CD4-positive, alpha-beta T cell treated with Interleukin-12 subunit alpha and Interleukin-12 subunit beta, for 1 hour (primary cell): ENCODE results near the gene CASP1.
"Not testable (repeated sequence)": the region's sequence is repeated elsewhere in the genome, so short reads cannot be mapped to it uniquely, and the experiment has no call there.

Experiments used
- DNase-seq: peaks from one replicate; pipeline ENCODE4 v3.0.0-alpha.2; 2020

CASP1 gene

GRCh38 chr11:105045676-105046296 is 10.8 kb upstream of the CASP1 start:
- no peak for DNase-seq

DNA sequence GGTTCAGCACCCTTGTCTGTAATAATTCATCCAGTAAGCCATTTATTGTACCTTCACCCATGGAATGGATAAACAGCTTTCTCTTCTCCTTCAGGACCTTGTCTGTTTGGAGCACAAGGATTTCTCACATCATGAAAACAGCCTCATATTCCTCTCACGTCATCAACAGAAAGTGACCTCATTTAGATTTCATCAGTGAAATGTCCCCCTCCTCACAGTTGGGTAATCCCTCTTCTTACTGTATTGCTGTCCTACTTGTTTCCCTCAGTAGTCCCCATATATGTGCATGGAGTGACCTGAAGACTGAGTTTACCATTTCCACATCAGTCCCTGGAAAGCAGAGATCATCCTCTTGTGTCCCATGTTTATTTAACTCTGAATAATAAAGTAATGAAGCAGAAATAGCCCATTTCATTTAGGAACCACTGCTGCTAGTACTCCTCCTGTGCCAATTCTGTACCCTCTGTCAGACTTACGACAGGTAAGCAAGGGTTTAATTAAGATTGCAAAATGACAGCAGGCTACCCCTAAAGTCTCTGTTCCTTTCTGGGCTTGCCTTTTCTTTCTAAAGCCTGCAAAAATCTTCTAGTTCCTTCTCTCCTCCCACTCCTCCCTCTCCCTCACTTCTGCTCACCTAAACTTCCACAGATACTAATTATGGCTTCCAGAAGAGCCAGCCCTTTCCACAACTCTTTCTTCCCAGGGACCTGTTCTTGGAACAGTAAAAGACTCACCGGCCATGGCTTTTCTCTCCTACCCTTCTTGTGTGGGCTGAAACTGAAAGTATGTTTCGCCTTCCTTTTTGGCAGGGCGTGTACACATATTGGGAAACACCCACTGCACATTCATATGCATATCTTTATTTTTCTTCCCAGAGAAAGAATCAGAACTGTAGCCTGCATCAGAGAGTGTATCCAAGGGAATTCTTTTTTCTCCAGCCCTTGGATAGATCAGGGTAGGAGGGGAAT is 9.9 kb upstream of the CASP1 start, which contains the start of gene CARD16:
CARD16 (minus strand) TSS at position 779 of the 968 bp plus-strand sequence; CDS start at position 741, 38 bp downstream.
- peak; percentile 62 for DNase-seq

DNA sequence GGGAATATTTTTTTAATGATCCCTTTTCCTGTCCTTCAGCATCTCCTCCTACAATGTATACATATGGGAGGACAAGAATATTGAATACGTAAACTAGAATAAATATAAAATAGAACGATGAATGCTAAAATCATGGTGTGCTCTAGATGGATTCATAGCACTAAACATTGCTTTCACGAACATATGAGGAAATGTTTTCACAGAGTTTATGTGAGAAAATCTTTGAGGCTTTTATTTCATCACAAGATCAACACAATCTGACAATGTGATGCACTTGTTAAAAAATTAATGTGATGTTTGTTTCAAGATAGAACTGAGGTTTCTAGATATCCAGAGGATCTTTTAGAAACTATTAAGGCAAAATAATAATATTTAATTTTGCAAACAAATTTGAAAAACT is 7.2 kb upstream of the CASP1 start:
- DNase-seq, result no peak

DNA sequence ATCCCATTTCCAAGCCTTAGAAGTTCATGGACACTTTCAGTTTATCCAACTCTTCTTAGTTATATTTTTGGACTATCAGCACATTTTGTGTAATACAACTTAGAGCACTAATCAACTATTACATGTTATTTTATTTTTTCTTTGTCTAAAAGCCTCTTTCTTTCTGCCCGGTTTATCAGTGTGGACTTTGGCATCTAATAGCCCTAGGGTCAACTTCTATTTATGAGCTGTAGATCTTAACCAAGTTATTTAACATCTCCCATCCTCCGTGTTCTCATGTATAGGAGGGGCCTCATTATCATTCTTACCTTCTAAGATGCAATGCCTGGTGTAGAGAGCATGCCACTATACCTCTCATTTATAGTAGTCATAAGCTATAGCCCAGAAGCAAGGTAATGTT is 5.8 kb upstream of the CASP1 start:
- DNase-seq, result no peak

DNA sequence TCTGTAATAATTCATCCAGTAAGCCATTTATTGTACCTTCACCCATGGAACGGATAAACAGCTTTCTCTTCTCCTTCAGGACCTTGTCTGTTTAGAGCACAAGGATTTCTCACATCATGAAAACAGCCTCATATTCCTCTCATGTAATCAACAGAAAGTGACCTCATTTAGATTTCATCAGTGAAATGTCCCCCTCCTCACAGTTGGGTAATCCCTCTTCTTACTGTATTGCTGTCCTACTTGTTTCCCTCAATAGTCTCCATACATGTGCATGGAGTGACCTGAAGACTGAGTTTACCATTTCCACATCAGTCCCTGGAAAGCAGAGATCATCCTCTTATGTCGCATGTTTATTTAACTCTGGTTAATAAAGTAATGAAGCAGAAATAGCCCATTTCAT is 556 bp downstream of the CASP1 start:
- DNase-seq, result not testable (repeated sequence)

GRCh38 chr11:105033781-105034180 is 1.2 kb downstream of the CASP1 start:
- peak; percentile 20 for DNase-seq

- peak; percentile 16 for DNase-seq
Observed at GRCh38 chr11:105033343-105033742, 1.6 kb downstream of the CASP1 start.

DNA sequence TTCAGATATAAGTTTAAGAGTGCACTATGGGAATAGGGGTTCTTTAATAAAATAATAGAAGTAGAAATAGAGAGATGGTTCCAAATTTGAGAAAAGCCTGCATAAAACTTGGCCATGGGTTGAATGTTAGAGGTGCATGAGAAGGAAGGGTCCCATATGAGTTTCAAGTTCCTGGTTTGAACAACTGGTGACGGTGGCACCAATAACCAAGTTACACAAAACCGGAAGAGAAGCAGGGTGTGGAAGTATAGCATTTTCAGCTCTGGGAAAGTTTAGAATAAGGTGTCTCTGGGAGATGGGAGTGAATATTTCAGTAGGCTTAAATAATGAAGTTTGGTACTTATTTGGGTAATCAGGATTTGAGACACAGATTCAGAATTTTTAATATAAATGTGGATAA is 2.4 kb downstream of the CASP1 start:
- DNase-seq, result no peak

DNA sequence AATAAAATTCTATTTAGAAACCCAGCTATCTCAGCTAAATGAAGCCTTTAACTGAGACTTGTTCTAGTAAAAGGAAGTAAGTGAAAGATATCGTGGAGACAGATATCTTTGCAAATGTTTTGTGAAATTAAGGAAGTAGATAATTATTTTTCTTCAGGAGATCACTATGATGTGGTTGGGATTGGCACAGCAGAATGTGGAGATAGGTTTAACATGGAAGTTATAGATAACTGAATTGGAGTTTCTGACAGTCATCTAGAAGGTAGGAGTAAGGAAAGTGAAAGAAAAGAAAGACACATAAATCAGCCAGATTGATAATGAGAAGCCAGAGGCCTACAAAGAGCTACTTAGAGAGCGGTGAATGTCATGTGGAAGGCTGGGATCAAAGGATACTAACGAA is 7.3 kb downstream of the CASP1 start:
- no peak for DNase-seq

GRCh38 chr11:105024394-105024793 is 10.6 kb downstream of the CASP1 start:
- DNase-seq, result no peak

- DNase-seq, result no peak
Observed at GRCh38 chr11:105023003-105023402, 11.9 kb downstream of the CASP1 start, which contains the start of gene CASP5. TSS of gene CASP5 (minus strand) at chr11:105023168. CDS start at chr11:105023136, 32 bp downstream.

DNA sequence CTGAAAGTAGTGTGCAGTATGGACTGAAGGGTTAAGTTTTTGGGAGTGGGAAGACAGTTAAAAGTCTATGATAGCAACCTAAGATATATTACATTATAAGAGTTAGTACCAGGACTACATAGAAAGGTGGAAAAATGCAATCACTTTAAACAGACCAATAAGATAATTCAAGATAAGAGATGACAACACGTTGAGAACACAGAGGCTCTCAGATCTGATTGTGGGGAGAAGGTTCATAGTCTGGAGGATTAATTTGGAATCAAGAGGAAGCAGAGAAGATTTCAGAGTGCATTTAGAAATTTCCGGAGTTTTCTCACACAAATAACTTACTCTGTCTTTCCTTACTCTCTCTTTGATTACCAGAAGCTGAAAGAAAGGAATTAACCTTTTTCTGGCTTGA is 12.4 kb downstream of the CASP1 start:
- DNase-seq, result no peak

- DNase-seq, result no peak
Observed at GRCh38 chr11:105007463-105007862, 27.5 kb downstream of the CASP1 start.

- DNase-seq, result no peak
Observed at GRCh38 chr11:105005451-105005845, 29.5 kb downstream of the CASP1 start.

DNA sequence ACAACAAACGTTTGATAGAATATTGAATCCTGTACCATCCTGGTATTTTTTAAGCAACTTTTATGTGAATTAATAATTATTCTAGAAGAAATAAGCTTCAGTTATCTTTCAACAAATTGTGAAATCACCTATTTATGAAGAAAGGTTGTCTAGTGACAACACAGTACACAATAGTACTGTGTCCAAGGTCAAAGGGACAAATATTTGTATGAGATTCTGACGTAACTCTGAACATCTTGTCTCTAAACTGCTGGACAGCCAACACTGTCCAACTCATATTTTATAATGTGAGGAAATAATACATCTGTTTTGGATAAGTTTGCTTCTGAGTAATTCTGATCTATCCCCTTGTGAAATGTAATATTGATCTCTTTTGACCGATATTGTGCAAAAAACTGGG is 30.9 kb downstream of the CASP1 start:
- no peak for DNase-seq

DNA sequence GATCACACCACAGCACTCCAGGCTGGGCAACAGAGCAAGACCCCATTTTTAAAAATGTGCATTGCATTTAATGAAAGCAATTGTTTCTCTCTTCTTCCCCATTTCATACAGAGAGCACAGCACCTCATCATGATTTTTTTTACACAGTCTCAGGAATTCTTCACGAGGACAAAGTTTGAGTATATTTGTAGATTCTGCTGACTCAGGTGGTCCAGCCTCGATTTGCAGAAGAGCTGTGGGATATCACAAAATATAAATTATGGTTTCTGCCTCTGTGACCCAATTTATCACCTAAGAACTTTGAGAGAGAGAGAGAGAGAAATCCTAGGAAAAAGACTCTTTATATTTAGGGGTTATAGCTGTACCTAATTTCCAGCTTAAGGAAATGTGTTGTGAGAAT is 31.8 kb downstream of the CASP1 start:
- no peak for DNase-seq

DNA sequence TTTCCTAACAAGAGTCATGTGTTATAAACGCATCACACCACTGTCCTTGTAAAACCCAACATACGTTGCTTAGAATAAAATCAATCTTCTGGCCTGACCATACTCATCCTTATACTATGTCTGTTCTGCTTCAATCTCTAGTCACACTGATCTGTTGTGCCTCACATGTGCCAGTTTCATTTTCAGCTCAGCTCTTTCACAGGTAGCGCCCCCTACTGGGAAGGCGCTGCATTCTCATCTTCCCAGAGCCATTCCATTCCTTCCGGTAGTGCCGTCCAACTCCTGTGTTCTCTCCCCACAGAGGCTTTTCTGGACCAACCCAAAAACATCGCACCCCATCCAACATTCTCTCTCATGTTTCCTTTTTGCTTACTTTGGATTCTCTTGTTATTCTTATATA is 34.1 kb downstream of the CASP1 start:
- peak; percentile 67 for DNase-seq

DNA sequence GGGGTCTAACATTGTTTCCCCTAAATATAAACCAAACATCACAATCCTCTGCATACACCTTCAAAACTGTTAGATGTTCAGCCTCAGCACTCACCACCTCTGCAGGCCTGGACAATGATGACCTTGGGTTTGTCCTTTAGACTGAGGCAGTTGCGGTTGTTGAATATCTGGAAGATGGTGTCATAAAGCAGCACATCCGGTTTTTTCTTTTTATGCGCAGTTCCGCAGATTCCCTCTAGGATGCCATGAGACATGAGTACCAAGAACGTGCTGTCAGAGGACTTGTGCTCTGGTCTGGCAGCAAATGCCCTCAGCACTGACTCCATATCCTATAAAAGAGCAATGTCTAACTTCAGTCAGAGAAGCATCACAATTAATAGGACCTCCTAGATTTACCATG is 34.8 kb downstream of the CASP1 start:
- peak; percentile 5 for DNase-seq

GRCh38 chr11:104999721-105000120 is 35.2 kb downstream of the CASP1 start:
- DNase-seq, result no peak

GRCh38 chr11:104997288-104997687 is 37.7 kb downstream of the CASP1 start:
- DNase-seq, result no peak

- DNase-seq, result no peak
Observed at GRCh38 chr11:104995001-104995408, 39.9 kb downstream of the CASP1 start.

DNA sequence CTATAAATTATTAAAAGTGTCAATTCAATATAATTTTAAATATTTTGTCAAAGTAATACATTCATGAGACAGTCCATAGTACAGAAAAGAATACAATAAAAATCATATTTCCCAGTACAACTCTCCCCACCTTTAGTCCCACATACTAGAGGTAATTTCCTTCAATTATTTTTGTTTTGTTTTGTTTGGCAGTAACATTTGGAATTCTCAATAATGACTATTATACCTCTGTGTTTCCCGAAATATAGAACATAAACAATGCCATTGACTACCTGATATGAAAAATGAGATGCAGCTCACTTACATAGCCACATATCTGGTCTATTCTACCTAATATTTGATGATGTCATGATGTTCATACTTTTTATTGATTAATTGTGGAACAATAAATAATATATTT is 42.2 kb downstream of the CASP1 start:
- DNase-seq, result no peak

GRCh38 chr11:104991994-104992393 is 43.0 kb downstream of the CASP1 start:
- DNase-seq, result no peak

GRCh38 chr11:104984808-104985207 is 50.1 kb downstream of the CASP1 start:
- no peak for DNase-seq
